NCI-H460 (cell line): ENCODE results near the gene DNMBP. TPM values are rescaled to one million over a fixed set of nuclear protein-coding genes. Genes with fewer than 3 reads are reported as not detected.
"Not testable (repeated sequence)": the region's sequence is repeated elsewhere in the genome, so short reads cannot be mapped to it uniquely, and the experiment has no call there.

Source experiments
- DNase-seq: peaks from one replicate; pipeline ENCODE4 v3.0.0-alpha.2; 2016; ENCODE audit warnings: low read depth; ENCODE audit errors: extremely low read depth
- total RNA-seq: library from RNA; depleted of rRNA; stranded (reverse); fragments of >200 nt; shearing (Covaris generic); gene quantifications from 2 replicates; pipeline ENCODE4 v1.2.3, GENCODE V29; 2014

DNMBP gene
- total RNA-seq, 1 experiment from 2014 or later = 13.3 TPM

GRCh38 chr10:99963467-99964165 is 46.1 kb downstream of the DNMBP start:
- DNase-seq = not testable (repeated sequence)

DNA sequence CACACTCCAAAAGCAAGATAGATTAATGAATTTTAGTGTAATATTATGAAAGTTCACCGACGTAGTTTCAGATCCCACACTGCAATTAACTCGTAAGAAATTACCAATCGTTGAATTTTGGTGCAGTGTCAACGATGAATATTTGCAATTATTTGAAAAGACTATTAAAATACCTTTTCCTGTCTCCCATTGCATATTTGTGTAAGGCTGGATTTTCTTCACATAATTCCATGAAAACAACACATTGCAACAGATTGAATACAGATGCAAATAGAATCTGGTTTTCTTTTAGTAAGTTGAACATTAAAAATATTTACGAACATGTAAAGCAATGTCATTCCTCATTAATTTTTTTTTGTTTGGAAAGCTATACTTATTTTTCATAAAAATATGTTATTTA is 50.9 kb downstream of the DNMBP start:
- DNase-seq = no peak

- DNase-seq = no peak
Measured at GRCh38 chr10:99958302-99958701, 51.4 kb downstream of the DNMBP start.

DNA sequence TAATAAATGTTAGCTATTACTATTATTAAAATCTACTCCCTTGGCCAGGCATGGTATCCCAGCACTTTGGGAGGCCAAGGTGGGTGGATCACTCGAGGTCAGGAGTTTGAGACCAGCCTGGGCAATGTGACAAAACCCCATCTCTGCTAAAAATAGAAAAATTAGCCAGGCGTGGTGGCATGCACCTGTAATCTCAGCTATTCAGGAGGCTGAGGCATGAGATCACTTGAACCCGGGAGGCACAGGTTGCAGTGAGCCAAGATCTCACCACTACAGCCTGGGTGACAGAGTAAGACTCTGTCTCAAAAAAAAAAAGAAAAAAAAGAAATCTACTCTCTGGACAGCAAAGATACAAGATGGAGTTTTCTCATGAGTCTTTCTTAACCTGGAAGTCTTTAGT is 56.2 kb downstream of the DNMBP start:
- not testable (repeated sequence) for DNase-seq

- no peak for DNase-seq
Measured at GRCh38 chr10:99952799-99953198, 56.9 kb downstream of the DNMBP start.

DNA sequence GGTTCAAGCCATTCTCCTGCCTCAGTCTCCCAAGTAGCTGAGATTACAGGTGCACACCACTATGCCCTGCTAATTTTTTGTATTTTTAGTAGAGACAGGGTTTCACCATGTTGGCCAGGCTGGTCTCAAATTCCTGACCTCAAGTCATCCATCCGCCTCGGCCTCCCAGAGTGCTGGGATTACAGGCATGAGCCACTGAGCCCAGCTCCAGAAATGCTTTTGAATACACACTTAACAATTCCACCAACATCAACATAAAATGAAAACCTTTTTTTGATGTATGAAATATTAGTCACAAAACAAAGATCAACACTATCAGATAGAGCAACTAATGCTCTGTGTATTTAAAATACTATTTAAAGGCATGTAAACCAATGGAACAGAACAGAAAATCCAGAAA is 63.7 kb downstream of the DNMBP start:
- not testable (repeated sequence) for DNase-seq

DNA sequence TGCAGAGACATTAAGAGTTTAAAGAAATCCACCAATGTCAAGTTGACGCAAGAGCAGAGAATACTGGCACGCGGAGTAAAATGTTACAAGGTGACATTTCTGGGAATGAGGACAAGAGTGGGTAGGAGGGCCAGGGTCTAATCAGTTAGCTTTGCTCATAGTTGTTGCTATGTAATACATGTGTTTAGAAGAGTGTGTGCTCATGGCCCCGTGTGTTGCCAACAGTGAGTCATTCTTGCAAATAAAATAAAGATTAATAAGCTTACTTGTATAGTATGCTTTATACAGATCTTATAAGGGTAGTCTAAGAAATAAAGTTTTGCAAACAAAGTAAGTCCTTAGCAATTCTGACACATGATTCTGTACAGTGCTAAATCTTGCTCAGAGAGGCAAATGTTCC is 64.5 kb downstream of the DNMBP start:
- DNase-seq = no peak

DNA sequence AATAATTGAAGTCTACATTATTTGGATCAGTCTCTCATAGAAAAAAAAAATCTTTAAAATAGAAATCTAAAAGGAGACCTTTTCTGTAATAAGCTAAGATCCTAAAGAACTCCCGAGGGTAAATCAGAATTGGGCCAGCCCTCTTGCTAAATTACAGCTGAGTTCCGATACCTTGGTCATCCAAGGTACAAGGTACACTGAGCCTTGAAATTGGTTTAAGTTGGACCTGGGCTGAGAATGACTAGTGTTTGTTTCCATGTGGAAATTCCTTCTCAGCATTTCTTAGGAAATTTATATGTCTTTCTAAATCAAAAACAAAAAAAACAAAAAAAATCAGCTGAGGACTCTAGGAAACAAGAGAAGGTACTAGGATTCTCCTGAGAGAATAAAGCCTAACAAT is 64.9 kb downstream of the DNMBP start:
- no peak for DNase-seq

GRCh38 chr10:99943908-99944307 is 65.8 kb downstream of the DNMBP start:
- DNase-seq = no peak

DNA sequence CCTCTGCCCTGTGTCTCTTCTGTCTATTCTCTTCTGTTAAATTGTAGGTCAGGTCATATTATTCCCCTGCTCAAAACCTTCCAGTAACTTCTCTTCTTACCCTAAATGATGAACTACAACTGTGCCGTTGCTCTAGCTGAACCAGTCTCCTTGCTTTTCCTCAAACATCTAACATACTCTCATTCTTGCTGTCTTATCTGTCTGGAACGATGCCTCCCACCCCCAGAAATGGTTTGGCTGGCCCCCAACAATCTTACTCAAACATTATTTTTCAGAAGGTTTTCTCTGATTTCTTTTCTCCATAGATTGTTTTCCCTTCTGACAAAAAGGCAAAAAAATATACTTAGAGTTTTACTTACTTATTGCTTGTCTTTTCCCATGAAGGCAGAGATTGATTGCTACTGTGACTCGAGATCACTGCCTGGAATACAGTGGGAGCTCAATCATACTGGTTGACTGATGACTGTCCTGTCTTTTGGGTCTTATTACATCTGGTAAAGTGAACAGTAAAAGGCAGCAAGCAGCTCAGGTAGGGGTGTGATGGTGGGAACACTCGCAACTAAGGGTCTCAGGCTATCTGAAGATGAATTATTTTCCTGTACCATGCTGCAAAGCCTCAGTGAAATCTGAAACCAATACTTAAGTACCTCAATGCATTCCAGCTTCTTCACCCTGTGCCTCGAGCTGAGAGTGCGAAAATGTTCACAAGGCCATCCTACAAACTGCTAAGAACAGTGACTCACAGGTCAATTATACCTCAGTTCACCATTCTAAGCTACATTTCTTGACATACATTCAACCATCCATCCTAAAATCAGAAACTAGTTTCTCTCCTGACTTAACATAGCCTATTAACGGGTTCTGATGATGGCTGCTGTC is 67.6 kb downstream of the DNMBP start:
- DNase-seq = no peak

DNA sequence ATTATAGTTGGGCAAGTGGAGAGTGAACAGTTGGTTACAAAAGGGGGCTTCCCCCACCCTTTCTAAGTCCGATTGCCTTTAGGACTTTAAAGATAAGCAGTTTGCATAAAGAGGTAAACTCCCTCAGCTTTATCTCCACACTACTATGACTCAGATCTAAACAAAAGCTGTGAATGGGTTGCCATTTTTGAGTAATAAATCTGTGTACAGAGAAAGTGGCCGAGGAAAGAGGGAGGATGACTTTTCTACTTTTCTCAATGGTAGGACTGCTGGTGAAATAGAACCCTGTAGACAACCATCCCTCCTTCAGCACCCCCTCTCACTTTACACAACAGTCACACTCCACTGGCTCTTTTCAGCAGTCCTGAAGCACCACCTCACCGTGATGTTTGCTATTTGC is 71.2 kb downstream of the DNMBP start:
- no peak for DNase-seq

GRCh38 chr10:99937630-99938029 is 72.1 kb downstream of the DNMBP start:
- DNase-seq = no peak

- not testable (repeated sequence) for DNase-seq
Measured at GRCh38 chr10:99932203-99932957, 77.4 kb downstream of the DNMBP start.

DNA sequence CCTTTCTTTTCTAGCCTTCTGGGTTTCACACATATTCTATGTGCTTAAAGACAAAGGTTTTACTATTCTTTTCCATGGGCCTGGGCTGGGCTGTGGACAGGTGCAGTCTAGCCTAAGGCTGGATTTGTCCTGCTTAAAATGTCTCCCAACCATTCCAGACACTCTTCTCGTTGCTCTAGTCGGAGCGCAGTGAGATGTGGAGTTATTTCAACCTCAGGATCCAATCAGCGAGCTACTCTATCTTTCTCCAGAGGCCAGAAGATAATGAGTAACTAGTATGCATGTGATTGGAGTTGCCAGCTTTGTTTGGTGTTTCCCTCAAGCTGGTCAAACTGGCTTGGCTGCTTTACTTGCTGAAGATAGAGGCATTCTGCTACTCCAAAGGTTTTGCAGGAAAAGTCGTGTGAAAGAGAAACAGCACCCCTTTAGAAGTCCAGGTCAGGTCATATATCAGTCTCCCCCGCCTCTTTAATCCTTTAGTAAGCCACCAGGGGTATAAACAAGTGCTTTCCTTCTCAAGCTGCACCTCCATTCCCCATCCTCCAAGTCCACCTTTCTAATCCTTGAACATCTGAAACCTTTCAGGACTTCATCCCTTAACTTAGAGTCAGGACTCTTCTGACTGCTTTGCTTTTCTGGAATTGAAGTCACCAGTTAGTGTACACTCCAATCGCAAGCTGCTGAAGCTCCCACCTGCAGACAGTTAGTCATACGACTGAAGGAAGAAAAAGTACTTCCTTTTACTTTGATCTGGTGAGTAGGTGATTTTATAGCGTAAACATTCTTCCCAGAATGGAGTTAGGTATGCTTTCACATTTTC is 78.8 kb downstream of the DNMBP start:
- DNase-seq = no peak

DNA sequence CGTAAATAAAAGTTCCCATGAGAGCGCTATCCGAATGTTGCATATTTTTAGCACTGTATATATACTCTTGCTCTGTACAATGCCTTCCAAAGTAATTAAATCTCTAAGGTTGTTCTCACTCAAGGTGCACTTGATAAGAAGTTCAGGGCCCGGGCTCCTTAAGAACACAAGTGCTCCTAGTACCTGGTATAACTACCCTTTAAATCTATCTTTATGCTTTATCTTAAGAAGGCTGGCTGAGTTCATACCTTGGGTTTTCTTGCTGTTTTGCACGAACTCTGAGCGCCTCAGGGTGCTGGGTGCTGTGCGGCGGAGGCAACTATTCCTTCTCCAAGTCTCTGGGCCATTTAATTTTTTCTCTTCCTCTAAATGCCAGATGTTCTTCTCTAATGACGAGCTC is 80.4 kb downstream of the DNMBP start:
- no peak for DNase-seq

DNA sequence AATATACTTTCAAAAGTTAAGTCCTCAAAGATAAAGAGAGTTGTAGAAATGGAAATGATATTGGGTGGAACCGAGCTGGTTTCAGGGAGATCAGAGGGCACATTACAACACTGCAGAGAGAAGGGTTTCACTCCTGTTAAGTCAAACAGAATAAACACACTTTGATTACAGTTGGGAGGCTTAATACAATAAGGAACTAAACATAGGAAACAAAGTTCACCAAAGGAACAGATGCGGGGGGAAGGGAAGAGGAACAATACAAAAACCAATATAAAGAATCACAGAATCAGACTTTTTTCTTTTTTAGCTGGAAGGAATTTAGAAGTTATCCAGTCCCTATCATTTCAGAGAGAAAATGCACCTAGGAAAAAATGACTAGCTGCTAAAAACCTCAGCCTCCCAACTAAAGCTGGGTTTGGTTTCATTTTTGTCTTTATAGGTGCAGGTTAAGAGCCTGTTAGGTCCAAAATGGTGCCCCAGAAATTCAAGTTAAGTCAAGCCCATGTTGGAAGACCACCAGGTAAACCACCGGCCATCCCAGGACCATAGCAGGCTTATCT is 81.9 kb downstream of the DNMBP start:
- no peak for DNase-seq

DNA sequence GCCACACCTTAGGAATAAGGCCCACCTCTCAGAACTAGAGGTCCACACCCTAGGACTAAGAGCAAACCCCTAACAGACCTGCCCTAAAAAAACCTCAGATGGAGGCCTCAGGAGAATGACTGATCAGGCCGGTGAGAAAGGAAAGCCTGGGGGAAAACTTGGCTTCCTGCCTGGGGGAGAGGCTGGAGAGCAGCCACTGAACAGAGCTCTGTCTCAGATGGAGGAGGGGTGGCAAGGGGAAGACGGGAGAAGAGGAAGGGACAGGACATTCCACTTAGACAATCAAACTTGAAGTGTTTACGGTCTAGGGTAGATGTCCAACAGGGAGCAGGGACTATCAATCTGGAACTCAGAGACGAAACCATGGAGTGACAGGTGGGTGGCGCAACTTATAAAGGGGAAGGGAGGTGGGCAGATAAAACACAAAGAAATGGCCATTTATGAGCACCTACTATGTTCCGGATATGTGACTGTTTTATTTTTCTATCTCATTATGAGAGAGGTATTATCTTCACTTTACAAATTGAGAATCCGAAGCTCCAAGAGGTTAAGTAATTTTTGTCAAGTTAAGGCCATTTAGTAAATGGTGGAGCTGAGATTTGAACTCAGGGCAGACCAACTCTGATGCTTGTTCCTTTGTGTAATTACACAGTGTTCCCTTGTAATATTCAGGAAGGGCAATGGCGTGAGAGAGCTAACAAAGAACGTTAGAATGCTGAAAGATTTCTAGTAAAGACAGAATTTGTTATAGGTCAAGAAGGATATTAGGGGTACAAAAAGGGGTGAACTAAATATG is 82.6 kb downstream of the DNMBP start:
- DNase-seq = no peak

- DNase-seq = no peak
Measured at GRCh38 chr10:99924451-99925255, 85.1 kb downstream of the DNMBP start.
